Dedifferentiated amniotic fluid mesenchymal stem cell (primary cell): ENCODE results near the gene SENP8.

Source experiments
- DNase-seq: peaks from one replicate; pipeline ENCODE4 v3.0.0-alpha.2; 2016; ENCODE audit errors: extremely low spot score

SENP8 gene

DNA sequence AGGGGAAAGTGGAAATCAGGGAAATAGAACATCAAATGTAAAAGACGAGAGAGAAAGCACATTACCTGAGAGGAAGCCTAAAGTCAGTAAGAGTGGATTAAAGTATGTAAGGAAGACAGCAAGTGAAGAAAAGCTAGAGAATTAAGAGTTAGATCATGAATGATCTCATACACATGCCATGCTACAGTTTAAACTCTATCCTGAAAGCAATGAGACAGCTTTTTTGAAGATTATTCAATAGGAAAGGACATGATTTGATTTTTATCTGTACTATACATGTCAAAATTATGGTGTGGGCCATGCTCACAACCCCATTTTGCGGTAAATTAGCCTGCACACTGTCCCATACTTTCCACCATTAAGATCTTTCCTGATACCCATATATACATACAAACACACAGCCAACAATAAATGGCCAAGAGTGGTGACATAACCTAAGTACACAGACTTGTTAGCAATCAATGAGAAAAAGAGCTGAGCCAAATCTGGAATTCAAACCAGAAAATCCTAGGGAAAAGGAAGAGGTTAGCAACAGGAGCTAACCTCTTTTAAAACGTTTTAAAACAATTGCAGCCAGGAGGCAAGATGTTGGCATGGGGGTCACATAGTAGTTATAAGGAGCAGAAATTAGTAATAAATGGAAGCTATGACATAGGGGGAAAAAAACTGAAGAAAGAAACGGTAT is 4.7 kb upstream of the SENP8 start:
- DNase-seq, result no peak

DNA sequence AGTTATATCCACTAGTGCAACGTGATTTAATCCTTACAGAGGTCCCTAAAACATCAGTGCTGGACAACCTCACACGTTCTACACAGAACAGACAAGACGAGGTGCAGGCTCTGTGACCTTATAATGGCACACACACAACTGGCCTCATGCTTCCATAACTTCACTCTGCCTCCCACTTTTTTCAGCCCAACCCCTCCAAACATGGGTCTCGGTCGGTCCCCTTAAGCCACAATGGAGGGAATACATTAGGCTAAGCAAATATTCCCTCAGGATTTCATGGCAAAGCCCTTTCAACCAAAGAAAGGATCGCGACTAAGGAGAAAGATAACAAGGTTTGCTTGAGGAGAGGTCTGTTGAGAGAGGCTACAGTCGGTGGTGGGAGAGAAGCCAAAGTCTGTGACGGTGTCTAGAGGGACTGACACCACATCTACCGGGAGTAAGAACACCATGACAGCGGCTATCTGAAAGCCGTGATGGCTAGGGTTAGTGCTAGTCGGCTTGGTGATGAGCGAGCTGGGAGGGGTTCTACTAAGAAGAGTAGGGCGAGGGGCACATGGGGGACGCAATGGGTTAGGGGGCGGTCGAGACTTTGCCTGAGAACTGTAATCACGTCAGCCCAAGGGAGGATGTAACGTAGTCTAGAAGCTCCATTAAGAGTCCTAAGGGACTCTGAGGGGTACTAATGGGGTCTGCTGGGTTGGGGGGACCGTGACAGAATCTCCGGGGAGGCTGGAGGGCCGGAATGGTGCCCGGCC is 1.3 kb upstream of the SENP8 start:
- DNase-seq, result peak; percentile 29

DNA sequence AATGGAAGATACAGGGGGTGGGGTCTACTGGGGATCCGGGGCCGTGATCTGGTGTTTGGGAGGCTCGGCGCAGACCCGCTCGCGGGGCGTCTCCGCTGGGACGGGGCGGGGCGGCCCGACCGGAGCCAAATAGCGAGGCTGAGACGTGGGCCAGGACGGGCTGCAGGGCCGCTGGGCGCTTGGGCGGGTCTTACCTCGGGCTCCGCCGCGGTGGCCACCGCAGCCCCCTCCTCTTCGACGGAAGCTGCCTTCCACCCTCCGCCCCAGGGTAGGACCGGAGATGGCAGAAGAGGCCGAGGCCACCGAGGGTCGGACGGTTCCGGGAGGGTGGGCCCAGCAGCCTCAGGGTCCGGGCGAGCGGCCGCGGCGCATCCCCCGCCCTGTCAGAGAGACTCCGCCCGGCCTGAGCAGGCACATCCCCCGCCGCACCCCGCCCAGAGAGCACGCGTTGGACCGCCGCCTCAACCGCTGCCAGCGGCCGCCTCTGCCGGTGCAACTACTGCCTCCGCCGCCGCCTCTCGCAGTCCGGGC is 652 bp upstream of the SENP8 start:
- peak; percentile 71 for DNase-seq

DNA sequence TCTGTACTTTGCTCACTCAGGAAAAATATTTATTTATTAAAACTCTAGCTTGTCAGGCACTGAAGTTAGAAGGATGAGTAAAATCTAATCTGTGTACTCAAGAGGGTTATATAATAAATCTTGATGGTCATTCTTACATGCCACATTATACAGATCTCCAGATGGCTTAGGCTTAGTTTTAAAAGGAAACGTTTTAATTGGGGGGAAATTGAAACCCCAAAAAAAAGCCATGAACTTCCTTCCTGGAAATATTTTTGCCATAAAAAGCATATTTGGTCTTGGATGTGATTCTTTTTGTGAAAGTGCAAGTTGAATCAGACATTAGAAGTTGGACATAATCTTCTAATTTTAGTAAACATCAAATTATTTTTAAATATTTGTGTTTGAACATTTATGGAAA is 6.0 kb downstream of the SENP8 start:
- no peak for DNase-seq

DNA sequence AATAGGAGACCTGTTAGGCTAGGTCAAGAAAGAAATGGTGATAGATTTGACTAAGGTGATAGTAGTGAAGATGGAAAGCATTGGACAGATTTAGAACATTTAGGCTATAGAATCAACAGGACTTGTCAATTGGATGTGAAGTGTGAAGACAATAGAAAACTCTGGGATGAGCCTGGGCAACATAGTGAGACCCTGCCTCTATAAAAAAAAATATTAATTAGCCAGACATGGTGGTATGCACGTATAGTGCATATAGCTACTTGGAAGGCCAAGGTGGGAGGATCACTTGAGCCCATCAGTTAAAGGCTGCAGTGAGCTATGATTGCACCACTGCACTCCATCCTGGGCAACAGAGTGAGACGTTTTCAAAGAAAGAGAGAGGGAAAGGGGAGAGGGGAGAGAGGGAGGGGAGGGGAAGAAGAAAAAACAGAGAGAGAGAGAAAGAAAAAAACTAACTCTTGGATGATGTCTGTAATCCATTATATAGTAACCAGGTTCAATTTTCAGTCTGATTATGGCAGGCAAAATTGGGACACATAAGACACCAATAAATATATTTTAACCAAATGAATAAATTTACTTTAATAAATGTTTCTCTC is 9.6 kb downstream of the SENP8 start:
- DNase-seq, result no peak

DNA sequence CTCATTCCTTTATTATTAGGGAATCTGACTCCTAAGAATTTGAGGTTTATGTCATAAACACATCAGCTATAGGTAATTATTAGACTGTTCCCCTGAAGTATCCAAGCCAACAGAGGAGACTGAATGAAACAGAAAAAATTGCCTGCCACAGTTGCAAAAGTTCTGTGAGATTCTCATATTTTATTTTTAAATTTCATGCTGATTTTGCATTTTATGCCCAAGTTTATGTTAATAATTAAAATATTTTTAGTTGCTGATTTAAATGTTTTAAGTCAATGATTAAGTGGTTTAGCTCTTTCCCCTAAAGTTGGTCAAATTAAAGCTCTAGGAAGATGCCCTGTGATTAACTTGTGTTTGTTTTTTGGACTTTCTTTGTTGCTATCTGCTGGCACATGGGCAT is 10.2 kb downstream of the SENP8 start:
- DNase-seq, result no peak

DNA sequence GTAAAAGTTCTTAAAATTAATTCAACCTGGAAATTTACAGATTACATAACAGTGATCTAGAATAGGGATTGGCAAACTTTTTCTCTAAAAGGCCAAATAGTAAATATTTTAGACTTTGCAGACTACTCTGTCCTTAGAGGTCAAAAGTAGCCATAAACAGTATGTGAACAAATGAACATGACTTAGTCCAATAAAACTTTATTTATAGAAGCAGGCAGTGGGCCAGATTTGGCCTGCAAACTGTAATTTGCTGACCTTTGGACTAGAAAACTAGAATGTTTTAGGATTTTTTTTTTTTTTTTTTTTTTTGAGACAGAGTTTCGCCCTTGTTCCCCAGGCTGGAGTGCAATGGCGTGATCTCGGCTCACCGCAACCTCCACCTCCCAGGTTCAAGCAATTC is 12.1 kb downstream of the SENP8 start:
- DNase-seq, result no peak

DNA sequence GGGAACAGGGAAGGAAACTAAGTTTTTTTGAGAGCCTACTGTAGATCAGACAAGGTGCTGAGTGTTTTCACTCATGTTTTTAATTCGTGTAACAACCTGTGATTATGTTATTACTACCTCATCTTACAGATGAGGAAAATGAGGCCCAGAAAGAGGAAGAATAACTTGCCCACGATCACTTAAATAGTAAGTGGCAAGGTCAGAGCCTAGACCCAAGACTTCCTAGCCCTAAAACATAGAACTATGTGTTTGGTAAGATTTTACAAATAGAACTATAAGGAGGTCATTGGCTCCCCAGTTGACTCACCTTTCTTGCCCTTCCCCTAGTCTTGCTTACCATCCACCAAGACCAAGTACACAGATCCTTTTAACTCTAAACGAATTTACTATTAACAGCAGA is 13.7 kb downstream of the SENP8 start:
- no peak for DNase-seq

DNA sequence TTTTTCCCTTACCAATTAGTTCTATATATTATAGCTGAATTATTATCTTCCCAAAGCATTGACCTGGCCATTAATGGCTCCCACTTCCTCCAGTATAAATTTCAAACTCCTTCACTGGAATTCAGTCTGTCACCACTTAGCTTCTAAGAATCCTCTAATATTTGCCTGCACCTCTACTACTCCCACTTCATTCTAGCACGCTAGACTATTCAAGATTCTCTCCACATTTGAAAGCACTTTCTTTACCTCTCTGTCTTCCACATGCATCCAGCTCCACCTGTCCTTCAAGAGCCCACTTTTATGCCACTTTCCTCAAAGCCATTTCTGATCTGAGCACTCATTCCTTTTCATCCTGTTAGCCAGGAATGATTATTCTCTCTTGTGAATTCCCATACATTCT is 15.0 kb downstream of the SENP8 start:
- DNase-seq, result no peak

DNA sequence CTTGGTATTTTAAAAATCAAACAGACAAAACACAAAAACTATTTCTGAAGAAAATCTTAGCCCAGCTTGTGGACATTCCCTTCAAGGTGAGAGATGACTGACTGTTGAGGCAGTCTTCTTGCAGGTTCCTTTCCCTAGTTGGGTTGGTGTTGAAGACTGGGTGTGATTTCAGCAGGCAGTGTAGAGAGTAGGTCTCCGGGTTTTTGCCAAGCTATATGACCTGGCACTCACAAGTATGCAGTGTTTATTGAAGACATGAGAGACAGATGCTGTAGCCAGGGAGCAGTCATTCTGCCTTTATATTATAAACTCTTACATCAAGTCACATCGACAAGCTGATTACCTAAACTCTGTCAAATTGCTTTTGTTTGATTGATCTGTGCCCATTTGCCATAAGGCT is 17.5 kb downstream of the SENP8 start:
- DNase-seq, result no peak

DNA sequence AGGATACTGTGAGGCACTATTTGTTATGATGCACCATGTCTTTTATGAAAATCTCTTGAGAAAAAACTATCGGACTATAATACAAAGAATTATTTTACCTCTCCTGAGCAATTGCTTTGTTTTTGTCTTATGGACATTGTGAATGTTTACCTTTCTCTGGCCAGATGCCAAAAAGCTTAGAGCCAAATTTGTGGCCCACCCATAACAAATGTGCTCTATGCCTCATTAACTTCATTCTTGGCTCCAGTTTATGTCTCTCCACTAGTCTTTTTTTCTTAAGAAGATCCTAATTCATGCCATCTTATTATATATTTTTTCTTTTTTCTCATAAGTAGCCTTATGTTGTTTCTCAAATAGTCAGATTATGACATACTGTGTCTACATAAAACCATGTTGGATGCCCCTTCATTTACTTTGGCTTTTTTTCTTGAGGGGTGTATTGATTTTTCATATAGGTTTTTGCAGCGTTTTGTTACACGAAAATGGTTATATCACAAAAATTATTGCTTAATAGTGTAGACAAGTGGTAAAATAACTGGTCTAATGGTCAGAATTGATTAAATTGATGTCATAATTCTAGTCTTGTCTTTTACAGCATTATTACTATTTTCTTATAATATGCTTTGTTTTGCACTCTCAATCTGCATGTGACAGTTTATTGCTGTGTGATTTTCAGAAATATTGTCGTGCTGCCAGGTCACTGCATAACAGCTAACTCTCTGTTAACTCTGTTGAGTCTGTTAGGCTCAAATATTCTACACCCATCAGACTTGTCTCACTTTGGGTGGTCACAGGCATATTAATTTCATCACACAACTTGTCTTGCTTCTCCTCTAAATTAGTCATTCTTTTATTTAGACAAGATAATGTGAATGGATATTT is 18.2 kb downstream of the SENP8 start:
- DNase-seq, result no peak

DNA sequence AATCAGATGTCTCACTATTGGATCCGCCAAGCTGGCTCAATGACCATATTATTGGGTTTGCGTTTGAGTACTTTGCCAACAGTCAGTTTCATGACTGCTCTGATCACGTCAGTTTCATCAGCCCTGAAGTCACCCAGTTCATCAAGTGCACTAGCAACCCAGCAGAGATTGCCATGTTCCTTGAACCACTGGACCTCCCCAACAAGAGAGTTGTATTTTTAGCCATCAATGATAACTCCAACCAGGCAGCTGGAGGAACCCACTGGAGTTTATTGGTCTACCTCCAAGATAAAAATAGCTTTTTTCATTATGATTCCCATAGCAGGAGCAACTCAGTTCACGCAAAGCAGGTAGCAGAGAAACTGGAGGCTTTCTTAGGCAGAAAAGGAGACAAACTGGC is 21.5 kb downstream of the SENP8 start:
- DNase-seq, result no peak

DNA sequence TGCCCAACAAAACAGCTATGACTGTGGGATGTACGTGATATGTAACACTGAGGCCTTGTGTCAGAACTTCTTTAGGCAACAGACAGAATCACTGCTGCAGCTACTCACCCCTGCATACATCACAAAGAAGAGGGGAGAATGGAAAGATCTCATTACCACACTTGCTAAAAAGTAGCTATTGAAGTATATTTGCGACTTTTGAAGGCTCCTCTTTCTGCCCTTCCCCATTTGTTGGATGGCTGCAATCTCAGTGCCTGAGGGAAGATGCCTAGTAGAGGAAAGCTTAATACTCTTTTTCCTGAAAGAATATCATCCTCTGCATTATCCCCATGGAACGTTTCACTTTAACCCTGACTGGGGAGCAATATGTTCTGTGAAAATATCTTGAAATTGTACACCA is 21.9 kb downstream of the SENP8 start:
- DNase-seq, result no peak

DNA sequence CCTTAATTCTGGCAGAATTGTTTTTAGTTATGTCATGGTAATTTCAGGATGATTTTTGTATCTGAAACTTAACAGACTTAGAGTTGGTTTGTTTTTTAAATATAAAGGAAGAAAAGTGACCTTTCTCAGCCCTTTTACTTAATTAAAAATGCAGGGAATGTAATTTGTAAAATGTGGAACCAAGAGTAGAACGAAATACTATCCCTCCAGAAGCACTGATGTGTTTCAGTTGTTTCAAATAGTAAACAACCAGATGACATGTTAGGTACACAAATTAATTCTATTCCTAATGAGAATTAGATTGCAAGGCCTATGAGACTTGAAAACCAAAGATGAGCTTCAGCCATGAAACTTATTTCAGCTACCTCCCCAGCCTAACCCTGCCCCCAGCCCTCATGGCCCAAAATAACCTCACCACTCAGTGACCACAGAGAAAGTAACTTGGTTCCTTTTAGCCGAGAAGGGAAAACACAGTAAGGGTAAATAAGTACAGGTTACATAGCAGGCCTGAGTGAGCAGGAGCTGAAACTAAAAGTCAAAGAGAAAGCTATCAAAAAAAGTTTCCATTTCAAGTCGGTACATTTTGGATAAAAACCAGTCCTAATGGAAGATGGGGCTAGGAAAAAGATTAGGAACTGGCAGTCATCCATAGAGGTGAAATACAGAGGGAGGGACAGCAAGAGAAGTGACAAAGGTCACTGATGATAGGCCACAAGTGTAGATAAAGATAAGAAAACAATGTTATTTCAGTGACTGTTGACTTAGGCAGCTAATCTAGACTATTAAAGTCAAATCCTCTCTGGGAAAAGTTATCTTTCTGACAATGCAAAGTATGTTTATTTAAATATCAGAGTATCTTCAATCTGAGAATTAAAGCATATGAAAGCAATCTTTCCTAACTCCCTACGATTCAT is 23.2 kb downstream of the SENP8 start:
- DNase-seq, result no peak

DNA sequence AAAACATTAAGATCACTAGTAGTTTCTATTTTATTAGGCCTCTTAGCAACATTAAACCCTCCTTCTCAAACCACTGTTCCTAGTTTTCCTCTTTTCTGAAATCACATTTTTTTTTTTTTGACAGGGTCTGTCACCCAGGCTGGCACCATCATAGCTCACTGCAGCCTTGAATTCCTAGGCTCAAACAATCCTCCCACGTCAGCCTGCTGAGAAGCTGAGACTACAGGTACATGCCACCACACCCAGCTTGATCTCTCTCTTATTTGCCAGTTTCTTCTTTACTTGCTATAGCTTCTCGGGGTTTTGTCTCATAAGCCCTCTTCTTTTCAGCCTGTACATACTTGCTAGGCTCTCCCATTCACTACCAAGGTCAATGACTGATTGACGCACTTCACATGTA is 28.0 kb downstream of the SENP8 start:
- DNase-seq, result no peak

DNA sequence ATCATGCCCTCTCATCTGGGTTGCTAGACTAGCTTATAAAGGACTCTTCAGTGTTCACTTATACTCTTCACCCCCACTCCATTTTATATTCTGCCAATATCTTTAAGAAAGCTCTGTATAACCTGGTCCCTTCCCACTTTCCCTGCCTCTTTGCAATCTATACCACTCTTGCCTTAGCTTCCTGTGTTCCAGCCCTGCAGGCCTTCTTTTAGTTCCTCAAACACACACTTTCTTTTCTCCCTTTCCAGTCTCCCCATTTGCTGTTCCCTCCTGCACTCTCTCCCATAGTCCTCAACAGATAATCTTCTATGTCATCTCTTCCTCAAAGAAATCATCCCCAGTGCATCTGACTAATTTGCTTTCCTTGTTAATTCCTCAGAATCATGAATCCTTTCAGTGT is 28.7 kb downstream of the SENP8 start:
- DNase-seq, result no peak

DNA sequence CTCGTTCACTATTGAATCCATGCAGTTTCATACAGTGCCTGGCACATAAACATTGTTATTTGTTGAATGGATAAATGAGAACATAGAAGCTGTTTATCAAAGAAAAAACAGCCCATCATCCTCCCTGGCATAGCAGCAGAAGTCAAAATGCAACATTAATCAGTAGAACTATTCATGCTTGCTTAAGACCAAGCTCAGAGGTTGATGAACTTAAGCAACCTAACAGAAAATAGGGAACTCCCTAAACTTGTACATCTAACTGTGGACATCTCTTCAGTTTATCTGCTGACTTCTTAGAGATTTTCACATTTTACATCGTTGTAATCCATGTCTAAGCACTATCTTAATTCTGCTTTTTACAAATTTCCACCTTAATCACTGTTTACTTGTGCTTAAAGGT is 29.2 kb downstream of the SENP8 start:
- no peak for DNase-seq

DNA sequence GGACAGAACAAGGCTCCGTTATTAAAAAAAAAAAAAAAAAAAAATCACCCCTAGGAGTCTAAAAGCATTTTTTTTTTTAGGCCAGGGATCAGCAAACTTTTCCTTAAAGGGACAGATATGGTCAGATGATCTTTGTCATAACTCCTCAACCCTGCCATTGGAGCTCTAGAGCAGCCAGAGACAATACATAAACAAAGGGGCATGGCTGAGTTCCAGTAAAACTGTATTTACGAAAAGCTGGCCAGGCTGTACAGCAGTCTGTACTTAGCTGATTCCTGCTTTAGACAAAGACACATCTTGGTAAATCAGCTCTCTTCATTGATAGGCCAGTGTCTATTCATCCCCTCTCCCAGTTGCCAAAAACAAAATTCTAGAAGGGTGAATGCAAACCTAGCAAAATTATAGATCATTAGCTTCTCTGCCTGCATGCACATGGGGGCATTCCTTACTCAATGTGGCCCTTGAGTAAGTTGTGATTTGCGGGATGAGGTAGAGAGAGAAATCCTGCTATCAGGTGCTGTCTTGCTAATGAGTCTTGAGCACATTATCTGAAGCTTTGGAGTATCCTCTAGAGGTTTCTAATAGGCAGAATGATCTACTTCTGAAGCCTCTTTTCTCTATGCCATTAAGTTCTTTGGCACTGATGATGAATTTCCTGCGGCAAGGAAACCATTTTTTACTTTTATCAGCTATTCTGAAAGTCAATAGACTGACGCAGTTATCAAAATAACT is 35.2 kb downstream of the SENP8 start:
- DNase-seq, result no peak

DNA sequence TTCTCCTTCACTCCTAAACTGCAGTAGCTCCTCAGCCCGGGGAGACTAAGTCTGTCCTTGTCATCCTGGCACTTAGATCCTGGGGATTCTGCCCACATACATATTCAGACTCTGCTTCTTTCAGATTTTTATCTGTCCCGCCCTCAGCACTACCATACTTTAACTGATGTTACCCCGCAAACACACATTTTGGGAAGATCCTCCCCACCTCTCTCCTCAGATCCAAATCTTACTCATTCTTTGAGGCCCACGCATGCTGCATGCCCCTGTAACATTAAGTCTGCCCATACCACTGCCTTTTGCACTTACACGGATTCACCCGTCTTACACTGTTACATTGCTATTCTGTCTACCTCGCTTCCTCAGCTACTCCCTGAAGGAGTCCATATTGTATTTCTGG is 36.1 kb downstream of the SENP8 start:
- no peak for DNase-seq

DNA sequence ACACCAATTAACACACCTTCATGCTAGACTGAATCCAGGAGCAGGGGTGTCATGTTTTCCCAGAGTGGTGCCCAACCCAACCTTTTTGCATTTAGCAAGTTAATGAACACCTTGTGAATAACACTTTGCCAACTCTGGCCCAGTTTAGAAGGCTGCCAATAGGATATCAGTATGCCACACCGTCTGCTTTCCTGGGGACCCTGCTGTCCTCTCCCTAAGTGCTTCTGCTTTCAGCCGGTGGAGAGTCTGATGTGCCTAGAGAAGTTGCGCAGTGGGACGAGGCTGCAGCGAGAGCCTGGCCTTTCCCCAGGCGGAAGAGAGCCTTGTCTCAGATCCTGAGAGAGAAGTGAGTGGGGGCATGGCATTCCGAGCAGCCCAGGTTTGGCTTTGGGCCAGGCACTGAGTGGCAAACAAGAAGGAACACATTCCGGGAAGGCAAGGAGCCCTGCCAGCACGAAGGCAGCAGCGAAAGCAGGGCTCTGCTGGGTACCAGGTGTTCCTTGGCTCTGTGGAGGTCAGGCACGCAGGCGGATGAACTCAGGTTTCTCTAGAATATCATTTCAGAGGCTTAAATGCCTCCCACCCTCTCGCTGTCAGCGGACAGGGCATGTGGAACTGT is 36.9 kb downstream of the SENP8 start:
- DNase-seq, result peak; percentile 24
